NCI-H774 (cell line): ENCODE results near the gene IFT20.
A peak's percentile ranks its signal among the peaks of the same experiment; 100 is the strongest.

ENCODE experiments used
- DNase-seq: peaks from one replicate; lab custom pipeline; 2025; lab: John Stamatoyannopoulos, UW

IFT20 gene

GRCh38 chr17:28334666-28335200 lies 539 bp downstream of the IFT20 start:
- DNase-seq, result no peak

- no peak for DNase-seq
These were observed 1.1 kb downstream of the IFT20 start for GRCh38 chr17:28334171-28334570.

GRCh38 chr17:28333083-28333746 lies 2.1 kb downstream of the IFT20 start:
- no peak for DNase-seq

DNA sequence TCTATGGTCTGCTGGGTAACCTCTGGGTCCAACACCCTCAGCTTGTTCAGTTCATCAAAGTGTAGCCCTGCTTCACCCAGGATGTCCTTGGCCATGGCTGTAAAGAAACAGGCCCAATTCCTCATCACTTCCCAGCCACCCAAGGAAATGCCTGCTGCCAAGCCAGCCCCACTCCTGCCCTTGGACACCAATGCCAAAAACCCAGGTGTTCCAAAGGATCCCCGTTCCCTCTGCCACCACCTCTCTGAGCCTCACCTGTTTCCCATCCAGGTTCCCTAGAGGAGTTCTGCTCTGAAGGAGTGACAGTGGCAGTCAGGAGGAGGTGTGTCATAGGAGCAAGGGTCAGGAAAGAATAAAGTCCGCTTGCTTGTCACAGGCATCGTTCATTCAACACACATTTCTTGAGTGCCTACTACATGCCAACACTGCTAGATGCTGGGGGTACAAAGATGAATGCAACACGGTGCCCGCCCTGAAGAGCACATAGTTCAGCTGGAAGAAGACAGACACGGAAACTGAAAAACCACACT lies 3.3 kb downstream of the IFT20 start:
- DNase-seq, result no peak

DNA sequence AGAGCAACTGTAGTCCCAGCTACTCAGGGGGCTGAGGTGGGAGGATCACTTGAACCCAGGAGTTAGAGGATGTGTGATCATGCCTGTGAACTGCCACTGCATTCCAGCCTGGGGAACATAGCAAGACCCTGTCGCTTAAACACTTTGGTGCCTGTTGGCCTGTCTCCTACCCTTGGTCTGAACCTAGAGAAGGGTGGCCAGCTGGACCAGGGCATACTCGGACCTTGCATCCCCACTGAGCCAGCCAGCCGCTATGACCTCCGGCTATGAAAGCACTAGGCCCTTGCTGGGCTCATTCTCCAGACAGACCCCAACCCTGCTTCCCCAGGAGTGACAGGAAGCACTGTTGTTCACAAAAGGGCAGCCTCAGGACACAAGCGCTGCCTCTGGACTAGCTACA lies 4.6 kb downstream of the IFT20 start:
- DNase-seq, result no peak

- no peak for DNase-seq
These were observed 6.9 kb downstream of the IFT20 start for GRCh38 chr17:28328325-28328724.

DNA sequence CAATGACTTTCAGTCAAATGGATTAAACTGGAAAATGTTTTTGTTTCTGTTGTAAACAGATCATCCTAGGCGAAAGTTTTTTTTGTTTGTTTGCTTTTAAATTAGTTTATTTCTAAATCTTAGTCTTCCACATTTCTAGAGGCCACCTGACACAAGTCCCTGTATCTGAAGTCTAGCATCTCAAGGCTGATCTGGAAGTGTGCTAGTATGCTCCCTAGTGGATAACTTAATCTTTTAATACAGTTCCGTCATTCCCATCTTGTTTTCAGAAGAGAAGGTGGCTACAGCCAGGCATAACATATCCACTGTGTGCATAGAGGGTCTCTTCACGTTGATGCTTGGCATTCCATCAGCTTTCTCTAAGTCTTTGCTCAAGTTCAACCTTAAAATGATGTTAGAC lies 7.6 kb downstream of the IFT20 start:
- DNase-seq, result no peak

DNA sequence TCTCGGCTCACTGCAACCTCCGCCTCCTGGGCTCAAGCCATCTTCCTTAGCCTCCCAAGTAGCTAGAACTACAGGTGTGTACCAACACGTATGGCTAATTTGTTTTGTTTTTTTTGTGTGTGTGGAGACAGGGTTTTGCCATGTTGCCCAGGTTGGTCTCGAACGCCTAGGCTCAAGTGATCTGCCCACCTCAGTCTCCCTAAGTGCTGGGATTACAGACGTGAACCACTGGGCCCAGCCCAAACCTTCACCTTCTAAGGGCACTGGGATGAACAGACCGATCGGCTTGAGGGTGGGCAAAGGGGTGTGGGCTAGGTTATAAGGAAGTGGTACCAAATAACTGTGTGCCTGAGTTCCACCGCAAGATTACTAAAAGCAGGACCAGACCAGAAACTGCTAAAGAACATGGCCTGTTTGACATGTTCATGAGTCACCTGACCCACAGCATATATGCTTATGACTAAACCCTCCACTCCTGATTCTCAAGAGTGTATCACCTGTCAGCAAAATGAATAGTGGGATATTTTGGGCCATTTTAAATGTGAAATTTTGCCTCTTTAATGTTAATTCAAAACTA lies 8.2 kb downstream of the IFT20 start:
- no peak for DNase-seq

GRCh38 chr17:28326114-28326513 lies 9.2 kb downstream of the IFT20 start:
- no peak for DNase-seq

DNA sequence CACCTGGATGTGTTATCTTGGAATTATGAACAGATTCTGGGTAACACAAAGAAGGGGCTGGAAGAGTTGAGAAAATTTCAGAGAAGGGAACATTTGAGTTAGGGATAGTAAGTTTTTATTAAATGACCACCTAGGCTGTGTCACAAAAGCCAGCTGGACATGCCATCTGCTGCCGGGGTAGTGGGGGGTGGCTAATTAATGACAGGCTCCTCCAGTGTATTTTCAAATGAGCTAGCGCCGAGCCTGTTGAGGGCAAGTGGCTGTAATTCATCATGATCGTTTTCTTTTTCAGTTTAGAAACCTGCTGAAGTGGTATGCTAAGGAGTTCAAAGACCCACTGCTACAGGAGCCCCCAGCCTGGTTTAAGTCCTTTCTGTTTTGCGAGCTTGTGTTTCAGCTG lies 10.1 kb downstream of the IFT20 start:
- peak; percentile 22 for DNase-seq

DNA sequence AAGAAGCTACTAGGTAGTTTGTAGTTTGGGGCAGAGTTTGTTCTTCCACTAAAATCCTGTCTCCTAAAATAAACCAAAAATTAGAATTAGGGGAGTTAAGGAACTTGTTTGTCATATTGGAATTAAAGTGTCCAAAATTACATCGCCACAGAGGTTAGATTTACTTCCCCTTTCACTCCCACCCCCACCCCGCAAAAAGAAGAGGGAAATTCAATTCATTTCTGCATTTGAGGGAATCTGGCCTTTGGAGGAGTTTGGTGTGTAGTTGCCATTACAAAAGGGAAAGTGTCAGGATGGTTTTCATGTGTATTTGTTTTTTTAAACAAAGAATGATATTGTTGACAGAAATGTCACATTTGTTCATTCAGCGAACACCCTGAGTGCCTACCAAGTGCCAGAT lies 10.5 kb downstream of the IFT20 start:
- DNase-seq, result no peak

GRCh38 chr17:28324267-28324745 lies 11.0 kb downstream of the IFT20 start:
- DNase-seq, result no peak

- DNase-seq, result no peak
These were observed 14.8 kb downstream of the IFT20 start for GRCh38 chr17:28320215-28321061.

DNA sequence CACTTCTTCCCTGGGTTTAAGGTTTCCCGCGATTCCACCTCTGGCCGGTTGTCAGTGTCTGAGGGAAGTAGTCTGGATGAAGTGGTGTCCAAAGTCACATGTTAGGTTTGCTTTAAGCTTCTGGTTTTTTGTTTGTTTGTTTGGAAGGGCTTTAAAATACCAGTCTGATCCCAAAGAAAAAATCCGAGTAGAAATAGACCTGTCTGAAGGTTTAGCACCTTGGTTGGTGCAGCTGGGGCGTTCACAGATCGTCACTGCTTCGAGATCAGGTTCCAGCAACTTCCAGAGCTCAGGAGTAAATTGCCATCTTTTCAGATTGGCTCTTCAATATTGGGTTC lies 15.7 kb downstream of the IFT20 start:
- no peak for DNase-seq

DNA sequence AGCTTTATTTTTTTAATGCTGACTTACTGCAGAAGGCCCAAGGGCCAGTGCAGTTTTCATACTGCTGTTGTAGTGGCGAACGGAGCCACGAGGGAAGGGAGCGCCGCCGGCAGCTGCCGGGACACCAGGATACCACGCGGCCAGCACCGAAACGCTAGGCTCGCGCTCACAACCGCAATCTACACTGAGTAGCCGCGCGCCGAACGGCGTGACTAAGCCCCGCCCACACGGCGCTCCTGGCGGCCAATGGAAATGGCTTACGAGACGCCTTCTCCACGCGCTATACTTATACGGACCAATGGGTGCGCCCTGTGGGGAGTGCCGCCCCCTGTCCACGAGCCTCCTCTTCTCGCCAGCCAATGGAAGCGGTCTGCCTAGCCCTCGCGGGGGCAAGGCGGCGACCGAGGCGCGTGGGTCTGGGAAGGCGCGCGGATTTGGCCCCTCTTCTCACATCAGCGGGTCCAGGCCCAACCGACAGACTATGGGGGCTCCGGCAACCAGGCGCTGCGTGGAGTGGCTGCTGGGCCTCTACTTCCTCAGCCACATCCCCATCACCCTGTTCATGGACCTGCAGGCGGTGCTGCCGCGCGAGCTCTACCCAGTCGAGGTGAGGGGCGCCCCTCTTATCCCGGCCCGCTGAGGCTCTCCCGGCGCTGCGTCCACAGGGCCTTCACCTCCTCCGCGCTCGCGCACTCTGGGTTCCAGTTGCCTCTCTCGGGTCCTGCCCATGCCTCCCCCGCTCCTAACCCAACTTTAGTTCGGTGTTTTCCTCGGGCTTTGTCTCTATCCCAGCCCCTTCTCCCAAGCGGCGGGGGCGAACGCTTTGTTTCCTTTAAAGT lies 16.3 kb downstream of the IFT20 start, which contains the start of gene TMEM97:
TSS of gene TMEM97 (plus strand) at position 442 of the 839 bp plus-strand sequence. CDS start at position 482, 40 bp downstream.
- DNase-seq, result peak; percentile 98

- DNase-seq, result no peak
These were observed 17.1 kb downstream of the IFT20 start for GRCh38 chr17:28317966-28318758.

DNA sequence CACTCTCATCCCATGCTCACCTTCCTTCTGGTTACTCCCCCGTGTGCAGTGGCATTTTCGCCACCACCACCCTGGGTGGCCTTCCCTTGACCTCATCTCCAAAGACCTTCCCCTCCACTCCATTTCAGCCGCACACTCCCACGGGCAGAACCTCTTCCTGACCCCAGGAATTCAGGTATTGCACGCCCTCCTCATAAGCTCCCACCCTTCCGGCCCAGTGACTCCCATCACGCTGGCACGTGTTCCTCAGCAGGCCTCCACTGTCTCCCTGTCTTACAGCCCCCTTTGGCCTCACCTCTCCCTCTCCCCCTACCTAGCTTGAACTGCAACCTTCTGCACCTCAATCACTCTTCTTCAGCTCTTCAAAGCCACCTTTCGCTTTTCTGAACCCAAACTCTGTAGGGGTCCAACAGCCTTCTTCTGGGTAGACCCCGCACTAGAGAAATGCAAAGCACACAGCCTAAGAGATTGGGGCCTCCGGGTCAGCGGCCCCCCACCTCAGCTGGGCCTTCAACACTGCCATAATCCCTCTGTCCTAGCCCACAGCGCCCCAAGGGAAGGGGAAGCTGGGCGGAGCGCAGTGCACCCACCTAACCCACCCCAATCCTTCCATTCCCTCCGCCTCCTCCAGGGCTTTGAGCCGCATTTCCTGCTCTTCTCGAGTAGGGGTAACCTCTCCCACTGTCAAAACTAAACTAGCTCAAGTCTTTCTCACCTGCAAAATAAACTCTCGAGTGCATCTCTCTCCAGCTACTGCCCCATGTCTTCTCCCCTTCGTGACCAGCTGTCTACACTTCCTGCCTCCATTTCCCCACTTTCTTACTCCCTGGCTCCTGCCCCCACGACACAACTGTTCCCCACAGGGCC lies 17.9 kb downstream of the IFT20 start:
- DNase-seq, result no peak

GRCh38 chr17:28315846-28316705 lies 19.2 kb downstream of the IFT20 start:
- DNase-seq, result no peak

- no peak for DNase-seq
These were observed 21.4 kb downstream of the IFT20 start for GRCh38 chr17:28313841-28314240.
